GM10847 (cell line): ENCODE measurements around the gene PCDH7.

ENCODE experiments used
- POLR2A ChIP-seq: IDR thresholded peaks from 2 replicates; pipeline ENCODE4 v1.6.1; 2011; ENCODE audit not compliant: insufficient read length; ENCODE audit errors: extremely low read depth

Gene PCDH7

DNA sequence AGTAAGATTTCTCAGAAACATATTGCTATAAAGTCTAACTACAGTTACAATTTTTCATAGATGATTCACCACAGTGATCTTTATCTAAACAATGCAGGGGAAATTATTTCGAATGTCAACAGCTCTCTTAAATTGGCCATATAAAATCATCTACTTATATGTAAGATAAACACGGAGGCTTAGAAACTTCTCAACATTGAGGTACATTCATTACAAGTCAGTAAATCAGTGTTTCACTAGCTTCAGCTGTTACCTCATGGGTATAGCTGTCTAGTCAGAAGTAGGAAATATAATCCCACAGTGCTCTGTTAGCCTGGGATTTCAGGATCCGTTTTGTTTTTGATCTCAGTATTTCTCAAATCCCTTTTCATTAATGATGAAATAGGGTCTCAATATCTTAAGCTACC lies 43.2 kb downstream of the PCDH7 start:
- no peak for TF ChIP-seq POLR2A

DNA sequence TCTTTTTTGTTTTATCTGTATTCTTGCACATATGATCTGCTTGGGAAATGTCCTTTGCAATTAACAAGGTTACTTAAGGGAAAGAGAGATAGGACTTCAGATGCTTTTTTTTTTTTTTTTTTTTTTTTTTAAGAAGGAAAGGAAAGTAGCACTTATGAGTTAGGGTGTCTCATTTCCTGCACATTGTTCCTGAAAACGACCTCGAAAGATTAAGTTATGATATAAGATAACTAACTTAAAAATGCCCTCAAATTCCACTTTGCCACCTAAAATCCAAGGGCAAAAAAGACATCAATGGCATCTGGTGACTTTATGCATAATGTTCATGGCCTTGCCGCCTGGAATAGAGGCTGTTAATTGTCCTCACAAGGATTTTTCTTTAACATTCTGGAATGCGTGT lies 44.9 kb downstream of the PCDH7 start:
- TF ChIP-seq POLR2A, result no peak

DNA sequence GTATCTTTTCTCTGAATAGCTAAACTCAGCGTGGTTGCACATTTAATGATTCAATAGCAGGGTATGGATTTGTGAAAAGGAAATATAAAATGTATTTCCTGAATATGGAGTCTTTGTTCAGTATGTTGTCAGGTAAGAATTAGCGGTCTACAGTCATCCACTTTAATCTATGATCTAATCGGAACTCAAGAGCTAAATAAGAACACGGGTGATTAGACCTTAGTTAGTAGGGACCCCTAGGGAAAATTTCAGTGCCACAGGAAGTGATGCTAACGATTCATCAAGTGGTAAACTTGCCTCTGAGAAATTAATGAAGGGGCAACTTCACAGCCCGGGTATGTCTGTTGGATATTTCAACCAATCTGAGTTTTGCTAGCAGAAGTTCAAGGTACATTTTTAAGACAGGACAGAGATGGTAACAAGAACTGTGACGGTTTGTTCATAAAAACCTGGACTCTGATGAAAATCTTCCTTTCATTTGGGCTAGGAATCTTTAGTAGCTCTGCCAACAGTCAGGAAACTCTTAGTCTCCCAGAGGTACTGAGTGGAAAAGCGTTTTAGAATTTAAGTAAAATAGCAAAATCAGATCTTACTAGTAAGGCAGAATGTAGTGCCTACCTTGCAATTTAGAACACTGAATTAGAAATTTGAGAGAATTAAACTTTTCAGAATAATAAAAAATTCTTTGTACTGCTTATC lies 47.1 kb downstream of the PCDH7 start:
- TF ChIP-seq POLR2A, result no peak

GRCh38 chr4:30768277-30768676 lies 48.1 kb downstream of the PCDH7 start:
- TF ChIP-seq POLR2A, result no peak

DNA sequence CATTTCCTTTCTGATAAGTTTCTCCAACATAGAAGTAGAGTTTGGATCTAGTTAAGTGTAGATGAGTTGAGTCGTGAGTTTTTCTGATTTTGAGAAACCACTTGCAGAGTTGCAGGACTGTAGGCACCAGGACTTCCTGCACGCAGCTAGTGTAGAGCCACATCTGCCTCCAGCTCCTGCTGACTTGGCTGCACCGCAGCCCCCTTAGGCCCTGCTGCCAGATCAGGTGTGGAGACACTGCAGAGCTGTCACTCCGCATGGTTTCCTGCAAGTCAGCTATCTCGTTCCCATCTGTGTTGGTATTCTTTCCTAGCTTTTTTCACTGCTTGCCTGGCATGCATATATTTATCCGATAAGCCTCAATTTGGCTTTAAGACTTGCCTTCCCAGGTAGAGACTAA lies 48.9 kb downstream of the PCDH7 start:
- TF ChIP-seq POLR2A, result no peak

- TF ChIP-seq POLR2A, result no peak
Observed at GRCh38 chr4:30770049-30770549, 49.9 kb downstream of the PCDH7 start.

- TF ChIP-seq POLR2A, result no peak
Observed at GRCh38 chr4:30770812-30771211, 50.6 kb downstream of the PCDH7 start.

GRCh38 chr4:30776451-30776850 lies 56.3 kb downstream of the PCDH7 start:
- no peak for TF ChIP-seq POLR2A

GRCh38 chr4:30776921-30777415 lies 56.8 kb downstream of the PCDH7 start:
- TF ChIP-seq POLR2A, result no peak
